H1 (cell line): ENCODE data around the gene DNAAF5. TPM values are rescaled to one million over a fixed set of nuclear protein-coding genes. Genes with fewer than 3 reads are reported as not detected.

ENCODE experiments used
- BCL11A ChIP-seq, 2 experiments: IDR thresholded peaks; one replicate each; pipeline ENCODE4 v1.6.1; 2011; ENCODE audit warnings: low read depth in 2 of 2, low read length in 2 of 2, mild to moderate bottlenecking in 2 of 2
- BRCA1 ChIP-seq: IDR thresholded peaks from 2 replicates; pipeline ENCODE4 v1.6.1; 2012; ENCODE audit warnings: low read depth, low read length, improper control_type of control experiment
- CTBP2 ChIP-seq: IDR thresholded peaks from 2 replicates; pipeline ENCODE4 v1.7.0; 2011; ENCODE audit warnings: borderline replicate concordance, mild to moderate bottlenecking, moderate library complexity, mixed read lengths, low read length; ENCODE audit not compliant: insufficient read depth, insufficient read length
- CTCF ChIP-seq, 3 experiments: IDR thresholded peaks; 1 replicate in 2 of 3; 2 replicates in 1 of 3; pipeline versions ENCODE4 v1.5.1 to v1.6.1; 2011; ENCODE audit warnings: low read length in 3 of 3, mild to moderate bottlenecking in 3 of 3, inconsistent platforms in 2 of 3, low read depth in 1 of 3, moderate library complexity in 1 of 3; ENCODE audit not compliant: insufficient read depth in 1 of 3; ENCODE audit errors: control extremely low read depth in 1 of 3
- EGR1 ChIP-seq: IDR thresholded peaks from 2 replicates; pipeline ENCODE4 v1.6.1; 2011; ENCODE audit warnings: low read depth, low read length, borderline replicate concordance
- HDAC2 ChIP-seq, 2 experiments: fragments of 300-600 bp in 1 of 2; sonication (generic) in 1 of 2; IDR thresholded peaks; 2 replicates each; pipeline ENCODE4 v1.6.1; 2011 to 2012; ENCODE audit warnings: low read depth in 2 of 2, low read length in 2 of 2, mild to moderate bottlenecking in 2 of 2, moderate library complexity in 2 of 2, borderline replicate concordance in 1 of 2, inconsistent platforms in 1 of 2
- HDAC6 ChIP-seq: IDR thresholded peaks from one replicate; pipeline ENCODE4 v1.7.1; 2012; ENCODE audit warnings: low read depth, mild to moderate bottlenecking, inconsistent platforms, low read length, moderate library complexity
- SIRT6 ChIP-seq: IDR thresholded peaks from one replicate; pipeline ENCODE4 v1.7.1; 2012; ENCODE audit warnings: low read length, inconsistent platforms
- SP4 ChIP-seq: IDR thresholded peaks from 2 replicates; pipeline ENCODE4 v1.6.1; 2012; ENCODE audit warnings: low read length, inconsistent platforms
- TCF12 ChIP-seq: IDR thresholded peaks from 2 replicates; pipeline ENCODE4 v1.6.1; 2011; ENCODE audit warnings: low read depth, mild to moderate bottlenecking, low read length
- USF2 ChIP-seq: IDR thresholded peaks from 2 replicates; pipeline ENCODE4 v1.6.1; 2011; ENCODE audit warnings: low read length, improper control_type of control experiment
- ZNF274 ChIP-seq: IDR thresholded peaks from 2 replicates; pipeline ENCODE4 v1.7.0; 2012; ENCODE audit warnings: low read length, borderline replicate concordance; ENCODE audit errors: extremely low read depth
- polyA plus RNA-seq, 7 experiments: library from polyadenylated mRNA; depleted of rRNA in 3 of 7; stranded (reverse) in 5 of 7; unstranded in 2 of 7; fragments of >200 nt in 5 of 7; fragments of 200-250 nt in 2 of 7; gene quantifications; 1 replicate in 5 of 7; 2 replicates in 1 of 7; 4 replicates in 1 of 7; pipeline versions ENCODE4 v1.2.1 to v1.2.3, GENCODE V29; 2011 to 2013; ENCODE audit warnings: missing spikeins in 2 of 7, mixed read lengths in 2 of 7
- total RNA-seq: library from RNA; stranded (reverse); fragmentation: NEBNext Ultra II Directional; extraction: Animal tissue kit (Norgen Biotek cat#: 25700); gene quantifications from 2 replicates; pipeline ENCODE4 v1.2.1, GENCODE V29; 2021

The DNAAF5 gene
- total and polyA plus RNA-seq, 2 of the 8 experiments (the other 6 are each of a cell fraction or from before 2014, with no cell fraction given), result 55.1 to 95.9 TPM

GRCh38 chr7:730501-731439, 4.3 kb downstream of the DNAAF5 start (continued):
- TF ChIP-seq CTCF (IDR thresholded peaks at IDR 0.05; ENCODE audit: control extremely low read depth in 1 of 3, insufficient read depth in 1 of 3, low read depth in 1 of 3, low read length in 3 of 3) (no peak), BCL11A (IDR thresholded peaks at IDR 0.05; ENCODE audit: low read depth in 2 of 2, low read length in 2 of 2) (no peak), HDAC2 (IDR thresholded peaks at IDR 0.05; ENCODE audit: borderline replicate concordance in 1 of 2, low read depth in 2 of 2, low read length in 2 of 2) (no peak), SIRT6 (no peak), USF2 (no peak), ZNF274 (no peak), HDAC6 (no peak), TCF12 (no peak), BRCA1 (no peak), CTBP2 (no peak), EGR1 (no peak), SP4 (no peak)
